NCI-H146 treated with DMSO at 0.1 percent for 48 hours (cell line): ENCODE data around the gene RIC3.
"Not testable (repeated sequence)": the region's sequence is repeated elsewhere in the genome, so short reads cannot be mapped to it uniquely, and the experiment has no call there.

ENCODE experiments used
- DNase-seq: peaks from one replicate; lab custom pipeline; 2025; ENCODE audit not compliant: unreplicated experiment; lab: John Stamatoyannopoulos, UW

The RIC3 gene

GRCh38 chr11:8192016-8192895, 23.4 kb upstream of the RIC3 start:
- DNase-seq, result peak; percentile 66

GRCh38 chr11:8190431-8190830, 21.6 kb upstream of the RIC3 start:
- DNase-seq, result no peak

GRCh38 chr11:8186429-8186828, 17.6 kb upstream of the RIC3 start:
- no peak for DNase-seq

- no peak for DNase-seq
Measured at GRCh38 chr11:8183111-8183510, 14.3 kb upstream of the RIC3 start.

- no peak for DNase-seq
Measured at GRCh38 chr11:8180469-8180868, 11.6 kb upstream of the RIC3 start.

- DNase-seq, result no peak
Measured at GRCh38 chr11:8178297-8178696, 9.5 kb upstream of the RIC3 start.

GRCh38 chr11:8177136-8177535, 8.3 kb upstream of the RIC3 start:
- DNase-seq, result no peak

GRCh38 chr11:8167796-8168195, 1.0 kb downstream of the RIC3 start:
- DNase-seq, result no peak

- DNase-seq, result no peak
Measured at GRCh38 chr11:8164746-8165145, 4.1 kb downstream of the RIC3 start.

GRCh38 chr11:8161627-8162304, 7.1 kb downstream of the RIC3 start:
- DNase-seq, result not testable (repeated sequence)

GRCh38 chr11:8156877-8157276, 11.9 kb downstream of the RIC3 start:
- no peak for DNase-seq

- no peak for DNase-seq
Measured at GRCh38 chr11:8149726-8150125, 19.1 kb downstream of the RIC3 start.

GRCh38 chr11:8138526-8138925, 30.3 kb downstream of the RIC3 start:
- DNase-seq, result no peak

- no peak for DNase-seq
Measured at GRCh38 chr11:8127447-8127846, 41.4 kb downstream of the RIC3 start.

GRCh38 chr11:8126649-8127289, 42.1 kb downstream of the RIC3 start:
- no peak for DNase-seq

GRCh38 chr11:8122173-8122764, 46.6 kb downstream of the RIC3 start:
- no peak for DNase-seq

- no peak for DNase-seq
Measured at GRCh38 chr11:8111636-8112035, 57.2 kb downstream of the RIC3 start.

GRCh38 chr11:8110396-8110795, 58.4 kb downstream of the RIC3 start:
- DNase-seq, result no peak

- no peak for DNase-seq
Measured at GRCh38 chr11:8109675-8110074, 59.1 kb downstream of the RIC3 start.

GRCh38 chr11:8108421-8108820, 60.4 kb downstream of the RIC3 start:
- no peak for DNase-seq

- no peak for DNase-seq
Measured at GRCh38 chr11:8107642-8108041, 61.2 kb downstream of the RIC3 start.

- no peak for DNase-seq
Measured at GRCh38 chr11:8106679-8107078, 62.1 kb downstream of the RIC3 start.
